IMR-90 (cell line): ENCODE data around the gene SNRPF. TPM values are rescaled to one million over a fixed set of nuclear protein-coding genes. Genes with fewer than 3 reads are reported as not detected.
A peak's percentile ranks its signal among the peaks of the same experiment; 100 is the strongest.

Experiments used
- ATAC-seq: fragments of 200-7000 bp; cut with Tn5 transposase; 2 replicates; pipeline ENCODE4 v1.9.1; 2020; ENCODE audit warnings: low read depth, mild to moderate bottlenecking, moderate library complexity
- BruUV-seq: library from RNA; stranded (reverse); fragments of 400-500 nt; replicated peaks from 2 replicates; lab custom pipeline; 2021; lab: Mats Ljungman, UMichigan
- CTCF ChIA-PET: fragments of 300-600 bp; formaldehyde crosslinking; extraction: SDS; loops from one replicate; lab custom pipeline; 2021; ENCODE audit warnings: antibody characterized with exemption; lab: Yijun Ruan, JAX
- POLR2A ChIA-PET: fragments of 300-600 bp; sonication (Branson Sonifier 250); formaldehyde crosslinking; loops from one replicate; lab custom pipeline; 2022; ENCODE audit warnings: antibody characterized with exemption; ENCODE audit not compliant: unreplicated experiment; lab: Charles Lee
- DNase-seq: peaks from one replicate; pipeline ENCODE4 v3.0.0; 2013
- H2AFZ ChIP-seq: replicated peaks from 2 replicates; pipeline ENCODE3; 2013; ENCODE audit warnings: low read length, mild to moderate bottlenecking; ENCODE audit not compliant: poor library complexity
- H2AK5ac ChIP-seq: 2 replicates; pipeline ENCODE4 v1.6.1; 2013; ENCODE audit warnings: low read depth, low read length, inconsistent platforms
- H2AK9ac ChIP-seq: replicated peaks from 2 replicates; pipeline ENCODE3; 2013; ENCODE audit warnings: mild to moderate bottlenecking, low read depth, low read length, moderate library complexity; ENCODE audit not compliant: poor library complexity
- H2BK120ac ChIP-seq: 2 replicates; pipeline ENCODE4 v1.6.1; 2013; ENCODE audit warnings: low read depth, low read length, inconsistent platforms
- H2BK15ac ChIP-seq: 3 replicates; pipeline ENCODE4 v1.6.1; 2013; ENCODE audit warnings: low read depth, low read length, inconsistent platforms
- H2BK20ac ChIP-seq: 2 replicates; pipeline ENCODE4 v1.6.1; 2013; ENCODE audit warnings: low read depth, mild to moderate bottlenecking, inconsistent platforms, low read length, moderate library complexity
- H2BK5ac ChIP-seq: 2 replicates; pipeline ENCODE4 v1.6.1; 2013; ENCODE audit warnings: mild to moderate bottlenecking, low read depth, low read length, inconsistent platforms; ENCODE audit not compliant: poor library complexity, severe bottlenecking
- H3K14ac ChIP-seq: replicated peaks from 2 replicates; pipeline ENCODE4 v1.6.1; 2013; ENCODE audit warnings: low read depth, low read length, inconsistent platforms
- H3K18ac ChIP-seq: 2 replicates; pipeline ENCODE4 v1.6.1; 2013; ENCODE audit warnings: low read depth, low read length, control low read depth
- H3K23ac ChIP-seq: 2 replicates; pipeline ENCODE4 v1.6.1; 2013; ENCODE audit warnings: low read depth, low read length, inconsistent platforms
- H3K27ac ChIP-seq: 2 replicates; pipeline ENCODE4 v1.5.1; 2013; ENCODE audit warnings: mild to moderate bottlenecking, control low read depth, low read length; ENCODE audit not compliant: insufficient read depth
- H3K27me3 ChIP-seq: 2 replicates; pipeline ENCODE4 v1.6.1; 2013; ENCODE audit warnings: low read length; ENCODE audit not compliant: control insufficient read depth, insufficient read depth
- H3K36me3 ChIP-seq: 2 replicates; pipeline ENCODE4 v1.6.1; 2013; ENCODE audit warnings: low read length, mixed read lengths; ENCODE audit not compliant: control insufficient read depth, insufficient read depth
- H3K4ac ChIP-seq: 2 replicates; pipeline ENCODE4 v1.6.1; 2013; ENCODE audit warnings: low read depth, low read length, inconsistent platforms
- H3K4me1 ChIP-seq: 2 replicates; pipeline ENCODE4 v1.6.1; 2013; ENCODE audit warnings: low read length, mixed read lengths; ENCODE audit not compliant: control insufficient read depth, insufficient read depth
- H3K4me2 ChIP-seq: 2 replicates; pipeline ENCODE4 v1.6.1; 2013; ENCODE audit warnings: low read depth, mild to moderate bottlenecking, control low read depth, low read length, moderate library complexity
- H3K4me3 ChIP-seq: 2 replicates; pipeline ENCODE4 v1.5.1; 2013; ENCODE audit warnings: low read depth, mild to moderate bottlenecking, control low read depth, low read length, moderate library complexity; ENCODE audit not compliant: insufficient read depth
- H3K56ac ChIP-seq: 2 replicates; pipeline ENCODE4 v1.6.1; 2013; ENCODE audit warnings: low read length, inconsistent platforms; ENCODE audit not compliant: insufficient read depth; ENCODE audit errors: extremely low read depth
- H3K79me1 ChIP-seq, 2 experiments: 2 replicates each; pipeline ENCODE4 v1.6.1; 2013; ENCODE audit warnings: low read length in 2 of 2, inconsistent platforms in 1 of 2, low read depth in 1 of 2
- H3K9ac ChIP-seq: 2 replicates; pipeline ENCODE4 v1.6.1; 2013; ENCODE audit warnings: low read depth, low read length, control low read depth
- H3K9me1 ChIP-seq: 2 replicates; pipeline ENCODE4 v1.6.1; 2013; ENCODE audit warnings: low read length, inconsistent platforms; ENCODE audit not compliant: insufficient read depth
- H3K9me3 ChIP-seq: 2 replicates; pipeline ENCODE4 v1.6.1; 2013; ENCODE audit warnings: low read length; ENCODE audit not compliant: control insufficient read depth, insufficient read depth
- H4K20me1 ChIP-seq: 2 replicates; pipeline ENCODE4 v1.6.1; 2013; ENCODE audit warnings: low read length, inconsistent platforms; ENCODE audit not compliant: insufficient read depth
- H4K5ac ChIP-seq: 2 replicates; pipeline ENCODE4 v1.6.1; 2013; ENCODE audit warnings: mild to moderate bottlenecking, low read depth, low read length, control low read depth
- H4K8ac ChIP-seq, 2 experiments: 2 replicates each; pipeline ENCODE4 v1.6.1; 2013; ENCODE audit warnings: low read depth in 2 of 2, low read length in 2 of 2, control low read depth in 1 of 2, inconsistent platforms in 1 of 2
- H4K91ac ChIP-seq: 2 replicates; pipeline ENCODE4 v1.6.1; 2013; ENCODE audit warnings: low read depth, low read length, inconsistent platforms; ENCODE audit not compliant: insufficient read depth
- BHLHE40 ChIP-seq: fragments of 150-350 bp; IDR thresholded peaks from 2 replicates; pipeline ENCODE4 v1.6.1; 2016; ENCODE audit warnings: mild to moderate bottlenecking, low read depth, low read length
- CEBPB ChIP-seq: IDR thresholded peaks from 2 replicates; pipeline ENCODE4 v1.6.1; 2012; ENCODE audit warnings: low read depth, low read length, improper control_type of control experiment
- CHD1 ChIP-seq: IDR thresholded peaks from 2 replicates; pipeline ENCODE4 v1.6.1; 2012; ENCODE audit warnings: low read depth, low read length, improper control_type of control experiment
- FOS ChIP-seq: fragments of 150-350 bp; IDR thresholded peaks from 2 replicates; pipeline ENCODE4 v1.6.1; 2016; ENCODE audit warnings: low read depth, low read length
- MAFK ChIP-seq: IDR thresholded peaks from 2 replicates; pipeline ENCODE4 v1.6.1; 2012; ENCODE audit warnings: low read depth, low read length, improper control_type of control experiment
- MAZ ChIP-seq: IDR thresholded peaks from 2 replicates; pipeline ENCODE4 v1.6.1; 2012; ENCODE audit warnings: low read depth, mild to moderate bottlenecking, low read length, improper control_type of control experiment, moderate library complexity, borderline replicate concordance
- MXI1 ChIP-seq: IDR thresholded peaks from 2 replicates; pipeline ENCODE4 v1.6.1; 2012; ENCODE audit warnings: low read depth, mild to moderate bottlenecking, low read length, moderate library complexity, borderline replicate concordance
- NFE2L2 ChIP-seq: fragments of 150-350 bp; IDR thresholded peaks from 2 replicates; pipeline ENCODE4 v1.6.1; 2016; ENCODE audit warnings: low read depth, mild to moderate bottlenecking, low read length
- POLR2A ChIP-seq: IDR thresholded peaks from 2 replicates; pipeline ENCODE4 v1.6.1; 2012; ENCODE audit warnings: mild to moderate bottlenecking, low read depth, low read length
- RAD21 ChIP-seq: IDR thresholded peaks from 2 replicates; pipeline ENCODE4 v1.6.1; 2012; ENCODE audit warnings: low read length, improper control_type of control experiment
- RCOR1 ChIP-seq: IDR thresholded peaks from 2 replicates; pipeline ENCODE4 v1.6.1; 2012; ENCODE audit warnings: mild to moderate bottlenecking, low read length, improper control_type of control experiment; ENCODE audit not compliant: insufficient replicate concordance
- RFX5 ChIP-seq: IDR thresholded peaks from 2 replicates; pipeline ENCODE4 v1.8.0; 2012; ENCODE audit warnings: low read depth, mild to moderate bottlenecking, low read length, moderate library complexity
- SMC3 ChIP-seq: fragments of 150-350 bp; IDR thresholded peaks from 2 replicates; pipeline ENCODE4 v1.6.1; 2016; ENCODE audit warnings: low read depth, mild to moderate bottlenecking, antibody characterized with exemption, low read length, moderate library complexity
- WGBS, 2 experiments: methylation state at CpG; one replicate each; pipeline versions ENCODE4 v1.1.5 to v1.1.7; 2013; ENCODE audit warnings: missing lambda C conversion rate in 2 of 2; ENCODE audit not compliant: insufficient read length in 1 of 2; ENCODE audit errors: extremely low coverage in 2 of 2; 5-methylcytosine and 5-hydroxymethylcytosine counted together
- dilution Hi-C: fragments of 300-500 bp; cut with HindIII; formaldehyde crosslinking; loops from one replicate; pipeline ENCODE4 v1.14.3; 2018; ENCODE audit warnings: low sequenced_read_pairs; ENCODE audit not compliant: unreplicated experiment
- in situ Hi-C: fragments of 300-500 bp; cut with MboI; formaldehyde crosslinking; loops from 3 replicates; pipeline ENCODE4 v1.14.3; 2019; ENCODE audit warnings: low sequenced_read_pairs, inconsistent platforms, mixed read lengths
- intact Hi-C: fragments of 100-400 bp; cut with micrococcal nuclease; formaldehyde crosslinking; loops from 2 replicates; pipeline ENCODE4 v1.10.0; 2022
- polyA plus RNA-seq, 3 experiments: library from polyadenylated mRNA; depleted of rRNA; stranded (reverse); fragments of >200 nt; gene quantifications; 2 replicates each; pipeline ENCODE4 v1.2.3, GENCODE V29; 2012; ENCODE audit warnings: low replicate concordance in 1 of 3
- total RNA-seq: library from RNA; depleted of rRNA; stranded (reverse); fragments of >200 nt; gene quantifications from 2 replicates; pipeline ENCODE4 v1.2.3, GENCODE V29; 2012
- TF ChIP-seq, protein P1 (sequence below): conservative IDR thresholded peaks from 2 replicates; pipeline ENCODE4 v1.5.1; 2012; ENCODE audit warnings: mild to moderate bottlenecking, low read depth, low read length, improper control_type of control experiment
- TF ChIP-seq, protein P2 (sequence below): fragments of 150-350 bp; IDR thresholded peaks from 2 replicates; pipeline ENCODE4 v1.6.1; 2017; ENCODE audit warnings: mild to moderate bottlenecking, antibody characterized with exemption, low read length, low read depth
- TF ChIP-seq, protein P3 (sequence below): fragments of 150-350 bp; IDR thresholded peaks from 2 replicates; pipeline ENCODE4 v1.6.1; 2016; ENCODE audit warnings: low read depth, mild to moderate bottlenecking, low read length, moderate library complexity, borderline replicate concordance

Gene SNRPF
- total and polyA plus RNA-seq, 2 of the 4 experiments (the other 2 are of a cell fraction) = 5.0 to 27.9 TPM

- Histone ChIP-seq H3K4me2 (peak overlapping the region; percentile 99), H3K4me3 (peak overlapping the region; percentile 90), H3K9me1 (peaks cover 3% of the 10 kb centered on the region; the same call in 1 of the 2 replicates), H2AK9ac (peak overlapping the region; percentile 55), H4K8ac (peak overlapping the region in 1 of 2 experiments; percentile 91; a peak in 2 of 4 replicates), H4K5ac (peak overlapping the region; percentile 58), H2AK5ac (no peak overlapping the region; the same call in 1 of the 2 replicates), H3K27ac (peak overlapping the region; percentile 57), H3K27me3 (no peaks in the 10 kb centered on the region), H3K36me3 (peaks cover 3% of the 10 kb centered on the region), H3K4me1 (peaks cover 1% of the 10 kb centered on the region), H3K14ac (no peak overlapping the region; the same call in none of the 2 replicates), H3K18ac (no peak overlapping the region), H2BK15ac (no peak overlapping the region), H3K23ac (peak overlapping the region; percentile 80), H3K56ac (peak overlapping the region; percentile 30; the same call in 1 of the 2 replicates), H4K91ac (no peak overlapping the region), H2BK20ac (no peak overlapping the region), H2BK5ac (no peak overlapping the region), H2BK120ac (no peak overlapping the region), H3K9ac (peak overlapping the region; percentile 73), H3K4ac (peak overlapping the region; percentile 49), H3K9me3 (no peaks in the 10 kb centered on the region), H4K20me1 (peaks cover 4% of the 10 kb centered on the region; the same call in 1 of the 2 replicates), H2AFZ (peak overlapping the region; percentile 96), H3K79me1 (peaks cover 9 to 46% of the 10 kb centered on the region in 2 experiments)
- no TSS peak for BruUV-seq
- WGBS, 2 experiments = 2% methylated on average over 11 of the region's 13 CpGs; no CpG with 5 or more reads in 1 of the 2 experiments
- POLR2A ChIA-PET = no interaction called here
- CTCF ChIA-PET = no interaction called here
- intact Hi-C loops (no loop called here), dilution Hi-C loops (no loop called here), in situ Hi-C loops (no loop called here)
- TF ChIP-seq NFE2L2 (no peak), MAFK (no peak), RAD21 (no peak), SMC3 (no peak), CEBPB (no peak), MXI1 (no peak), RCOR1 (no peak), CHD1 (no peak), POLR2A (no peak), FOS (no peak), MAZ (no peak), RFX5 (no peak), BHLHE40 (no peak)
- TF ChIP-seq, protein P1, sequence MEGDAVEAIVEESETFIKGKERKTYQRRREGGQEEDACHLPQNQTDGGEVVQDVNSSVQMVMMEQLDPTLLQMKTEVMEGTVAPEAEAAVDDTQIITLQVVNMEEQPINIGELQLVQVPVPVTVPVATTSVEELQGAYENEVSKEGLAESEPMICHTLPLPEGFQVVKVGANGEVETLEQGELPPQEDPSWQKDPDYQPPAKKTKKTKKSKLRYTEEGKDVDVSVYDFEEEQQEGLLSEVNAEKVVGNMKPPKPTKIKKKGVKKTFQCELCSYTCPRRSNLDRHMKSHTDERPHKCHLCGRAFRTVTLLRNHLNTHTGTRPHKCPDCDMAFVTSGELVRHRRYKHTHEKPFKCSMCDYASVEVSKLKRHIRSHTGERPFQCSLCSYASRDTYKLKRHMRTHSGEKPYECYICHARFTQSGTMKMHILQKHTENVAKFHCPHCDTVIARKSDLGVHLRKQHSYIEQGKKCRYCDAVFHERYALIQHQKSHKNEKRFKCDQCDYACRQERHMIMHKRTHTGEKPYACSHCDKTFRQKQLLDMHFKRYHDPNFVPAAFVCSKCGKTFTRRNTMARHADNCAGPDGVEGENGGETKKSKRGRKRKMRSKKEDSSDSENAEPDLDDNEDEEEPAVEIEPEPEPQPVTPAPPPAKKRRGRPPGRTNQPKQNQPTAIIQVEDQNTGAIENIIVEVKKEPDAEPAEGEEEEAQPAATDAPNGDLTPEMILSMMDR = no peak
- TF ChIP-seq, protein P2, sequence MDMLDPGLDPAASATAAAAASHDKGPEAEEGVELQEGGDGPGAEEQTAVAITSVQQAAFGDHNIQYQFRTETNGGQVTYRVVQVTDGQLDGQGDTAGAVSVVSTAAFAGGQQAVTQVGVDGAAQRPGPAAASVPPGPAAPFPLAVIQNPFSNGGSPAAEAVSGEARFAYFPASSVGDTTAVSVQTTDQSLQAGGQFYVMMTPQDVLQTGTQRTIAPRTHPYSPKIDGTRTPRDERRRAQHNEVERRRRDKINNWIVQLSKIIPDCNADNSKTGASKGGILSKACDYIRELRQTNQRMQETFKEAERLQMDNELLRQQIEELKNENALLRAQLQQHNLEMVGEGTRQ = no peak
- TF ChIP-seq, protein P3, sequence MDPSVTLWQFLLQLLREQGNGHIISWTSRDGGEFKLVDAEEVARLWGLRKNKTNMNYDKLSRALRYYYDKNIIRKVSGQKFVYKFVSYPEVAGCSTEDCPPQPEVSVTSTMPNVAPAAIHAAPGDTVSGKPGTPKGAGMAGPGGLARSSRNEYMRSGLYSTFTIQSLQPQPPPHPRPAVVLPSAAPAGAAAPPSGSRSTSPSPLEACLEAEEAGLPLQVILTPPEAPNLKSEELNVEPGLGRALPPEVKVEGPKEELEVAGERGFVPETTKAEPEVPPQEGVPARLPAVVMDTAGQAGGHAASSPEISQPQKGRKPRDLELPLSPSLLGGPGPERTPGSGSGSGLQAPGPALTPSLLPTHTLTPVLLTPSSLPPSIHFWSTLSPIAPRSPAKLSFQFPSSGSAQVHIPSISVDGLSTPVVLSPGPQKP = no peak
- DNase-seq = peak; percentile 31
- peak; percentile 33 for ATAC-seq
Observed at GRCh38 chr12:95859344-95859816, 628 bp downstream of the SNRPF start.
